HL-60 (cell line): Measurements from ENCODE around the gene CNFN.

Source experiments
- GABPA ChIP-seq: IDR thresholded peaks from 2 replicates; pipeline ENCODE4 v1.6.1; 2012; ENCODE audit warnings: low read depth
- POLR2AphosphoS5 ChIP-seq: IDR thresholded peaks from 2 replicates; pipeline ENCODE4 v1.6.1; 2012; ENCODE audit warnings: low read depth
- SPI1 ChIP-seq: IDR thresholded peaks from 2 replicates; pipeline ENCODE4 v1.6.1; 2012; ENCODE audit warnings: low read depth, mild to moderate bottlenecking, borderline replicate concordance
- TF ChIP-seq, protein P1 (sequence below): IDR thresholded peaks from one replicate; pipeline ENCODE4 v1.5.1; 2011; ENCODE audit warnings: low read length, control low read depth, inconsistent platforms; ENCODE audit not compliant: insufficient read depth
- TF ChIP-seq, protein P2 (sequence below): IDR thresholded peaks from 2 replicates; pipeline ENCODE4 v1.6.1; 2012; ENCODE audit warnings: low read depth; ENCODE audit not compliant: insufficient replicate concordance

DNA sequence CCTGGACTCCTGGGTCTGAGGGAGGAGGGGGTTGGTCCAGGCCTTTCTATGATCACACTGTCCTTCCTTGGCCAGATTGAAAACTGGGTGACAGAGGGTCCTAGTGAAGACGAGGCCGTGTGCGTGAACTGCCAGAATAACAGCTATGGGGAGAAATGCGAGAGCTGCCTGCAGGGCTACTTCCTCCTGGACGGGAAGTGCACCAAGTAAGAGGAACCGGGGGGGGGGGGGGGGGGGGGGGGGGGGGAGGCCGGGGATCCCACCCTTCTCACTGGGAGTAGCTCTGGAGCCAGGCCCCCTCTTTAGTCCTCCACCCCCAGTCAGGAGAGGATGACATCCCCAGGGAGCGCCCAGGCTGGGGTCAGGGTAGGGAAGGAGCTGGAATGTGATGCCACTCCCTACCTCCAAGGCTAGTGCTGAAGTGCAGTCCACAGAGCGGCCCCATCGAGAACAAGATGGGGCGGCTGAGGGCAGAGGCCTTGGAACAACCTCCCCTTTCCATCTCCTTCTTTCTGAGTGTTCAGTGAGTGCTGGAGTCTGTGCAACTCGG lies 19.4 kb downstream of the CNFN start:
- TF ChIP-seq, protein P1, sequence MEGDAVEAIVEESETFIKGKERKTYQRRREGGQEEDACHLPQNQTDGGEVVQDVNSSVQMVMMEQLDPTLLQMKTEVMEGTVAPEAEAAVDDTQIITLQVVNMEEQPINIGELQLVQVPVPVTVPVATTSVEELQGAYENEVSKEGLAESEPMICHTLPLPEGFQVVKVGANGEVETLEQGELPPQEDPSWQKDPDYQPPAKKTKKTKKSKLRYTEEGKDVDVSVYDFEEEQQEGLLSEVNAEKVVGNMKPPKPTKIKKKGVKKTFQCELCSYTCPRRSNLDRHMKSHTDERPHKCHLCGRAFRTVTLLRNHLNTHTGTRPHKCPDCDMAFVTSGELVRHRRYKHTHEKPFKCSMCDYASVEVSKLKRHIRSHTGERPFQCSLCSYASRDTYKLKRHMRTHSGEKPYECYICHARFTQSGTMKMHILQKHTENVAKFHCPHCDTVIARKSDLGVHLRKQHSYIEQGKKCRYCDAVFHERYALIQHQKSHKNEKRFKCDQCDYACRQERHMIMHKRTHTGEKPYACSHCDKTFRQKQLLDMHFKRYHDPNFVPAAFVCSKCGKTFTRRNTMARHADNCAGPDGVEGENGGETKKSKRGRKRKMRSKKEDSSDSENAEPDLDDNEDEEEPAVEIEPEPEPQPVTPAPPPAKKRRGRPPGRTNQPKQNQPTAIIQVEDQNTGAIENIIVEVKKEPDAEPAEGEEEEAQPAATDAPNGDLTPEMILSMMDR = no peak
- TF ChIP-seq, protein P2, sequence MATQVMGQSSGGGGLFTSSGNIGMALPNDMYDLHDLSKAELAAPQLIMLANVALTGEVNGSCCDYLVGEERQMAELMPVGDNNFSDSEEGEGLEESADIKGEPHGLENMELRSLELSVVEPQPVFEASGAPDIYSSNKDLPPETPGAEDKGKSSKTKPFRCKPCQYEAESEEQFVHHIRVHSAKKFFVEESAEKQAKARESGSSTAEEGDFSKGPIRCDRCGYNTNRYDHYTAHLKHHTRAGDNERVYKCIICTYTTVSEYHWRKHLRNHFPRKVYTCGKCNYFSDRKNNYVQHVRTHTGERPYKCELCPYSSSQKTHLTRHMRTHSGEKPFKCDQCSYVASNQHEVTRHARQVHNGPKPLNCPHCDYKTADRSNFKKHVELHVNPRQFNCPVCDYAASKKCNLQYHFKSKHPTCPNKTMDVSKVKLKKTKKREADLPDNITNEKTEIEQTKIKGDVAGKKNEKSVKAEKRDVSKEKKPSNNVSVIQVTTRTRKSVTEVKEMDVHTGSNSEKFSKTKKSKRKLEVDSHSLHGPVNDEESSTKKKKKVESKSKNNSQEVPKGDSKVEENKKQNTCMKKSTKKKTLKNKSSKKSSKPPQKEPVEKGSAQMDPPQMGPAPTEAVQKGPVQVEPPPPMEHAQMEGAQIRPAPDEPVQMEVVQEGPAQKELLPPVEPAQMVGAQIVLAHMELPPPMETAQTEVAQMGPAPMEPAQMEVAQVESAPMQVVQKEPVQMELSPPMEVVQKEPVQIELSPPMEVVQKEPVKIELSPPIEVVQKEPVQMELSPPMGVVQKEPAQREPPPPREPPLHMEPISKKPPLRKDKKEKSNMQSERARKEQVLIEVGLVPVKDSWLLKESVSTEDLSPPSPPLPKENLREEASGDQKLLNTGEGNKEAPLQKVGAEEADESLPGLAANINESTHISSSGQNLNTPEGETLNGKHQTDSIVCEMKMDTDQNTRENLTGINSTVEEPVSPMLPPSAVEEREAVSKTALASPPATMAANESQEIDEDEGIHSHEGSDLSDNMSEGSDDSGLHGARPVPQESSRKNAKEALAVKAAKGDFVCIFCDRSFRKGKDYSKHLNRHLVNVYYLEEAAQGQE = no peak
- TF ChIP-seq GABPA (no peak), POLR2AphosphoS5 (no peak), SPI1 (peak; percentile 20; the same call in 1 of the 2 replicates)
